H1 (cell line): Measurements from ENCODE around the gene RIPOR1. TPM values are rescaled to one million over a fixed set of nuclear protein-coding genes. Genes with fewer than 3 reads are reported as not detected.
A peak's percentile ranks its signal among the peaks of the same experiment; 100 is the strongest.

Experiments
- CTCF ChIA-PET: fragments of 300-600 bp; sonication (Branson Sonifier 250); formaldehyde crosslinking; loops from one replicate; lab custom pipeline; 2021; ENCODE audit not compliant: partially characterized antibody; lab: Charles Lee
- POLR2A ChIA-PET: fragments of 300-600 bp; sonication (Branson Sonifier 250); formaldehyde crosslinking; loops from one replicate; lab custom pipeline; 2021; ENCODE audit warnings: inconsistent platforms; ENCODE audit not compliant: partially characterized antibody; lab: Charles Lee
- DNase-seq, 2 experiments: peaks; one replicate each; pipeline versions ENCODE4 v3.0.0 to v3.0.0-alpha.2; 2010 to 2022; ENCODE audit warnings: low spot score in 2 of 2, low read depth in 1 of 2, mixed read lengths in 1 of 2
- FAIRE-seq: peaks from 2 replicates; lab custom pipeline; 2011; peaks lifted over from hg19 to GRCh38; lab: Jason Lieb, UNC
- H2AFZ ChIP-seq: 2 replicates; pipeline ENCODE4 v1.8.1; 2012; ENCODE audit warnings: low read length, inconsistent platforms
- H2AK5ac ChIP-seq: 2 replicates; pipeline ENCODE4 v1.6.1; 2013; ENCODE audit warnings: low read depth, low read length
- H2BK120ac ChIP-seq: replicated peaks from 2 replicates; pipeline ENCODE3; 2013; ENCODE audit warnings: low read depth, low read length, inconsistent platforms
- H2BK12ac ChIP-seq: 2 replicates; pipeline ENCODE4 v1.6.1; 2013; ENCODE audit warnings: low read depth, low read length
- H2BK15ac ChIP-seq: 2 replicates; pipeline ENCODE4 v1.6.1; 2013; ENCODE audit warnings: low read length
- H2BK20ac ChIP-seq: 2 replicates; pipeline ENCODE4 v1.6.1; 2013; ENCODE audit warnings: low read length
- H2BK5ac ChIP-seq: 2 replicates; pipeline ENCODE4 v1.6.1; 2013; ENCODE audit warnings: low read depth, low read length
- H3K14ac ChIP-seq: 2 replicates; pipeline ENCODE4 v1.6.1; 2013; ENCODE audit warnings: inconsistent platforms; ENCODE audit not compliant: insufficient read length
- H3K18ac ChIP-seq: 2 replicates; pipeline ENCODE4 v1.6.1; 2013; ENCODE audit warnings: low read length; ENCODE audit errors: extremely low read depth
- H3K23ac ChIP-seq: 2 replicates; pipeline ENCODE4 v1.6.1; 2013; ENCODE audit warnings: inconsistent platforms; ENCODE audit not compliant: insufficient read length
- H3K23me2 ChIP-seq: 2 replicates; pipeline ENCODE4 v1.6.1; 2013; ENCODE audit warnings: low read depth, low read length
- H3K27ac ChIP-seq: 2 replicates; pipeline ENCODE4 v1.6.1; 2011; ENCODE audit warnings: low read depth, low read length, inconsistent platforms
- H3K27me3 ChIP-seq, 4 experiments: replicated peaks in 1 of 4; 1 replicate in 1 of 4; 2 replicates in 3 of 4; pipeline versions ENCODE4 v1.6.1 to v1.8.1; 2011 to 2013; ENCODE audit warnings: low read length in 3 of 4, mild to moderate bottlenecking in 3 of 4, inconsistent platforms in 2 of 4, mixed read lengths in 2 of 4, moderate library complexity in 1 of 4; ENCODE audit not compliant: control insufficient read depth in 3 of 4, insufficient read depth in 3 of 4; ENCODE audit errors: extremely low read depth in 1 of 4
- H3K36me3 ChIP-seq, 4 experiments: 2 replicates each; pipeline versions ENCODE4 v1.6.1 to v1.8.1; 2011 to 2013; ENCODE audit warnings: mild to moderate bottlenecking in 4 of 4, low read length in 3 of 4, moderate library complexity in 2 of 4, control low read depth in 1 of 4, inconsistent platforms in 1 of 4; ENCODE audit not compliant: insufficient read depth in 4 of 4, control insufficient read depth in 2 of 4
- H3K4ac ChIP-seq: replicated peaks from 2 replicates; pipeline ENCODE3; 2013; ENCODE audit warnings: low read length, low read depth, mixed read lengths, inconsistent platforms; ENCODE audit not compliant: insufficient read length
- H3K4me1 ChIP-seq, 4 experiments: replicated peaks in 1 of 4; 1 replicate in 1 of 4; 2 replicates in 3 of 4; pipeline versions ENCODE4 v1.6.1 to v1.8.1; 2011 to 2013; ENCODE audit warnings: low read length in 3 of 4, inconsistent platforms in 2 of 4, mixed read lengths in 1 of 4; ENCODE audit not compliant: insufficient read depth in 4 of 4, control insufficient read depth in 3 of 4
- H3K4me2 ChIP-seq, 2 experiments: 2 replicates each; pipeline versions ENCODE4 v1.6.1 to v1.8.1; 2011 to 2013; ENCODE audit warnings: low read depth in 2 of 2, low read length in 2 of 2, control low read depth in 1 of 2, inconsistent platforms in 1 of 2, mild to moderate bottlenecking in 1 of 2; ENCODE audit not compliant: insufficient read depth in 1 of 2
- H3K4me3 ChIP-seq, 4 experiments: fragments of 200-600, 300-600 bp in 1 of 4; sonication (generic), shearing (Covaris generic), sonication (Bioruptor Twin) in 1 of 4; 2 replicates each; pipeline versions ENCODE4 v1.5.1 to v1.8.1; 2011 to 2016; ENCODE audit warnings: low read length in 4 of 4, low read depth in 3 of 4, control low read depth in 2 of 4, inconsistent platforms in 2 of 4, mild to moderate bottlenecking in 2 of 4, mixed read lengths in 1 of 4, moderate library complexity in 1 of 4; ENCODE audit not compliant: insufficient read depth in 2 of 4; ENCODE audit errors: extremely low read depth in 1 of 4
- H3K56ac ChIP-seq: replicated peaks from 2 replicates; pipeline ENCODE3; 2013; ENCODE audit warnings: low read depth, mild to moderate bottlenecking, mixed read lengths, low read length, inconsistent platforms; ENCODE audit not compliant: insufficient read length
- H3K79me1 ChIP-seq: 2 replicates; pipeline ENCODE4 v1.6.1; 2013; ENCODE audit warnings: low read depth, low read length, control low read depth
- H3K79me2 ChIP-seq, 2 experiments: 2 replicates each; pipeline versions ENCODE4 v1.6.1 to v1.8.1; 2012 to 2013; ENCODE audit warnings: low read length in 2 of 2, mild to moderate bottlenecking in 2 of 2, inconsistent platforms in 1 of 2; ENCODE audit not compliant: insufficient read depth in 2 of 2, control insufficient read depth in 1 of 2
- H3K9ac ChIP-seq, 4 experiments: replicated peaks in 1 of 4; 1 replicate in 1 of 4; 2 replicates in 3 of 4; pipeline versions ENCODE4 v1.6.1 to v1.8.1; 2011 to 2013; ENCODE audit warnings: low read depth in 3 of 4, low read length in 3 of 4, control low read depth in 2 of 4, mild to moderate bottlenecking in 2 of 4, moderate library complexity in 2 of 4, inconsistent platforms in 1 of 4; ENCODE audit errors: extremely low read depth in 1 of 4
- H3K9me3 ChIP-seq, 2 experiments: 2 replicates each; pipeline versions ENCODE4 v1.6.1 to v1.8.1; 2012 to 2013; ENCODE audit warnings: mild to moderate bottlenecking in 2 of 2, moderate library complexity in 2 of 2, control low read depth in 1 of 2, inconsistent platforms in 1 of 2, low read depth in 1 of 2, low read length in 1 of 2, mixed read lengths in 1 of 2; ENCODE audit not compliant: insufficient read depth in 2 of 2
- H4K20me1 ChIP-seq, 2 experiments: replicated peaks in 1 of 2; 2 replicates each; pipeline versions ENCODE3 to v1.8.1; 2011 to 2013; ENCODE audit warnings: inconsistent platforms in 2 of 2, low read length in 2 of 2, mild to moderate bottlenecking in 1 of 2; ENCODE audit not compliant: insufficient read depth in 2 of 2, control insufficient read depth in 1 of 2
- H4K5ac ChIP-seq: 2 replicates; pipeline ENCODE4 v1.6.1; 2013; ENCODE audit warnings: low read length, low read depth, mixed read lengths, inconsistent platforms; ENCODE audit not compliant: insufficient read length
- H4K8ac ChIP-seq: 2 replicates; pipeline ENCODE4 v1.8.0; 2013; ENCODE audit warnings: mild to moderate bottlenecking, moderate library complexity, low read length, inconsistent platforms; ENCODE audit not compliant: insufficient read depth; ENCODE audit errors: extremely low read depth
- H4K91ac ChIP-seq: replicated peaks from 2 replicates; pipeline ENCODE3; 2013; ENCODE audit warnings: low read length, mixed read lengths, inconsistent platforms; ENCODE audit not compliant: insufficient read length
- SP1 ChIP-seq: IDR thresholded peaks from 2 replicates; pipeline ENCODE4 v1.6.1; 2011; ENCODE audit warnings: low read depth, low read length
- WGBS, 2 experiments: shearing (Covaris generic) in 1 of 2; methylation state at CpG; one replicate each; pipeline versions ENCODE4 v1.1.6 to v1.1.7; 2013 to 2015; ENCODE audit warnings: low lambda C conversion rate in 2 of 2, mixed read lengths in 2 of 2, inconsistent platforms in 1 of 2, low coverage in 1 of 2, missing lambda C conversion rate in 1 of 2; ENCODE audit not compliant: insufficient replicate concordance in 2 of 2, insufficient coverage in 1 of 2, insufficient read length in 1 of 2; ENCODE audit errors: extremely low coverage in 1 of 2, missing lambda C conversion rate in 1 of 2; 5-methylcytosine and 5-hydroxymethylcytosine counted together
- polyA plus RNA-seq, 7 experiments: library from polyadenylated mRNA; depleted of rRNA in 3 of 7; stranded (reverse) in 5 of 7; unstranded in 2 of 7; fragments of >200 nt in 5 of 7; fragments of 200-250 nt in 2 of 7; gene quantifications; 1 replicate in 5 of 7; 2 replicates in 1 of 7; 4 replicates in 1 of 7; pipeline versions ENCODE4 v1.2.1 to v1.2.3, GENCODE V29; 2011 to 2013; ENCODE audit warnings: missing spikeins in 2 of 7, mixed read lengths in 2 of 7
- total RNA-seq: library from RNA; stranded (reverse); fragmentation: NEBNext Ultra II Directional; extraction: Animal tissue kit (Norgen Biotek cat#: 25700); gene quantifications from 2 replicates; pipeline ENCODE4 v1.2.1, GENCODE V29; 2021
- TF ChIP-seq, protein P1 (sequence below), 3 experiments: IDR thresholded peaks; 1 replicate in 2 of 3; 2 replicates in 1 of 3; pipeline versions ENCODE4 v1.5.1 to v1.6.1; 2011; ENCODE audit warnings: low read length in 3 of 3, mild to moderate bottlenecking in 3 of 3, inconsistent platforms in 2 of 3, low read depth in 1 of 3, moderate library complexity in 1 of 3; ENCODE audit not compliant: insufficient read depth in 1 of 3; ENCODE audit errors: control extremely low read depth in 1 of 3

Gene RIPOR1
- total and polyA plus RNA-seq, 2 of the 8 experiments (the other 6 are each of a cell fraction or from before 2014, with no cell fraction given) = 2.7 to 10.1 TPM

DNA sequence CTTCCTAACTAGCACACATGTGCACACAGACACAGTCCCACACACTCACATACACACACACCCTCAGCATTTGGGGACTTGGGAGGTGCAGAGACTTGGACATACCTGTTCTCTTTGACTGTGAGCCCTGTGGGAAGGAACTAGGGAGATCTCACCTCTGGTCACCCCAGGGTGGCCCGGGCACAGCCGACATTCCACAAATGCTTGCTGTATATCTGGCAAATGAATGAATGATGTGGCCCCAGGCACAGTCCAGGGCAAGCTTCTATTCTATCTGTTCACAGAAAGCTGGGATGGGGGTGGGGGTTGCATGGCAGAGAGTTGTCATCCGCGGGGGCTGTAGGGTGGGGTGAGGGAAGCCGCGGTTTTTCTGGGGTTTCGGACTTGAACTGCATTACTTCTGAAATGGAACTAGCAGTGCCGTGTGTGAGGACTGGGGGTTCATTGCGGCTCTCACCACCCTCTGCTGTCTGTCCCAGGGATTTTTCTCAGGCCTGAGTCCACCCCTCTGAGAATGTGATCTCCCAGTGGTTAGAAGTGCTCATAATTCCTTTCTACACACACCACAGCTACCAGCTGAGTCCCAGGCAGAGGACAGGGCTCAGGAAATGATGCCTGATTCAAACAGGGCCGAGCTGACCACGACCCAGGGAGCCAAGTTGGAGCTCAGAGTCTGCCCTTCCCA, 3.3 kb upstream of the RIPOR1 start:
- no peak overlapping the region for H2BK20ac ChIP-seq
- H3K4me1 ChIP-seq = peaks cover 0 to 12% (median 7%) of the 10 kb centered on the region in 4 experiments; a peak in 6 of 7 replicates
- no peak overlapping the region for H4K8ac ChIP-seq
- no peak overlapping the region for H4K91ac ChIP-seq
- H4K5ac ChIP-seq = no peak overlapping the region
- H3K18ac ChIP-seq = no peak overlapping the region
- H2BK15ac ChIP-seq = no peak overlapping the region
- no peak overlapping the region for H2BK12ac ChIP-seq
- TF ChIP-seq SP1 = no peak
- TF ChIP-seq, protein P1, sequence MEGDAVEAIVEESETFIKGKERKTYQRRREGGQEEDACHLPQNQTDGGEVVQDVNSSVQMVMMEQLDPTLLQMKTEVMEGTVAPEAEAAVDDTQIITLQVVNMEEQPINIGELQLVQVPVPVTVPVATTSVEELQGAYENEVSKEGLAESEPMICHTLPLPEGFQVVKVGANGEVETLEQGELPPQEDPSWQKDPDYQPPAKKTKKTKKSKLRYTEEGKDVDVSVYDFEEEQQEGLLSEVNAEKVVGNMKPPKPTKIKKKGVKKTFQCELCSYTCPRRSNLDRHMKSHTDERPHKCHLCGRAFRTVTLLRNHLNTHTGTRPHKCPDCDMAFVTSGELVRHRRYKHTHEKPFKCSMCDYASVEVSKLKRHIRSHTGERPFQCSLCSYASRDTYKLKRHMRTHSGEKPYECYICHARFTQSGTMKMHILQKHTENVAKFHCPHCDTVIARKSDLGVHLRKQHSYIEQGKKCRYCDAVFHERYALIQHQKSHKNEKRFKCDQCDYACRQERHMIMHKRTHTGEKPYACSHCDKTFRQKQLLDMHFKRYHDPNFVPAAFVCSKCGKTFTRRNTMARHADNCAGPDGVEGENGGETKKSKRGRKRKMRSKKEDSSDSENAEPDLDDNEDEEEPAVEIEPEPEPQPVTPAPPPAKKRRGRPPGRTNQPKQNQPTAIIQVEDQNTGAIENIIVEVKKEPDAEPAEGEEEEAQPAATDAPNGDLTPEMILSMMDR (IDR thresholded peaks at IDR 0.05; ENCODE audit: control extremely low read depth in 1 of 3, insufficient read depth in 1 of 3, low read depth in 1 of 3, low read length in 3 of 3) = peak in 2 of 3 experiments; percentile 13; a peak in 2 of 4 replicates
- TF ChIP-seq, all 59 proteins: peak for 1
- no peak overlapping the region for H2AK5ac ChIP-seq
- DNase-seq = no peak
- no peaks in the 10 kb centered on the region for H3K79me2 ChIP-seq
- H2AFZ ChIP-seq = no peak overlapping the region
- no peak overlapping the region for H2BK5ac ChIP-seq
- no peak overlapping the region for H3K9ac ChIP-seq
- POLR2A ChIA-PET = interaction anchor here (0.5 to 1.3 kb wide), 4 partner anchors 11 to 46 kb away, joined by 3 read pairs; no protein-coding TSS in a partner anchor
- CTCF ChIA-PET = interaction anchor here (0.6 to 8.7 kb wide), 14 partner anchors 11 to 359 kb away, joined by 3 to 166 read pairs (median 6); partner anchors contain the start of genes CARMIL2 and NRN1L
- H3K4me3 ChIP-seq = no peak overlapping the region
- 71% methylated on average over 10 of the region's 11 CpGs; no CpG with 5 or more reads in 1 of the 2 experiments for WGBS, 2 experiments
- no peak overlapping the region for H3K23ac ChIP-seq
- H2BK120ac ChIP-seq = no peak overlapping the region
- H3K4ac ChIP-seq = no peak overlapping the region
- H4K20me1 ChIP-seq = peaks cover 0 to 3% of the 10 kb centered on the region in 2 experiments
- H3K36me3 ChIP-seq = no peaks in the 10 kb centered on the region
- no peak for FAIRE-seq
- no peaks in the 10 kb centered on the region for H3K79me1 ChIP-seq
- no peaks in the 10 kb centered on the region for H3K9me3 ChIP-seq
- H3K56ac ChIP-seq = no peak overlapping the region
- H3K27ac ChIP-seq = no peak overlapping the region
- H3K14ac ChIP-seq = no peak overlapping the region
- H3K27me3 ChIP-seq = peaks cover 31 to 77% (median 66%) of the 10 kb centered on the region in 4 experiments
- no peak overlapping the region for H3K4me2 ChIP-seq
- H3K23me2 ChIP-seq = peaks cover 16% of the 10 kb centered on the region; the same call in 1 of the 2 replicates
